Activated CD4-positive, CD25-positive, alpha-beta regulatory T cell (primary cell): ENCODE results near the gene PAX7.
"Not testable (repeated sequence)": the region's sequence is repeated elsewhere in the genome, so short reads cannot be mapped to it uniquely, and the experiment has no call there.

ENCODE experiments used
- DNase-seq, 4 experiments: peaks; one replicate each; lab custom pipeline; 2025; lab: John Stamatoyannopoulos, UW

Gene PAX7

DNA sequence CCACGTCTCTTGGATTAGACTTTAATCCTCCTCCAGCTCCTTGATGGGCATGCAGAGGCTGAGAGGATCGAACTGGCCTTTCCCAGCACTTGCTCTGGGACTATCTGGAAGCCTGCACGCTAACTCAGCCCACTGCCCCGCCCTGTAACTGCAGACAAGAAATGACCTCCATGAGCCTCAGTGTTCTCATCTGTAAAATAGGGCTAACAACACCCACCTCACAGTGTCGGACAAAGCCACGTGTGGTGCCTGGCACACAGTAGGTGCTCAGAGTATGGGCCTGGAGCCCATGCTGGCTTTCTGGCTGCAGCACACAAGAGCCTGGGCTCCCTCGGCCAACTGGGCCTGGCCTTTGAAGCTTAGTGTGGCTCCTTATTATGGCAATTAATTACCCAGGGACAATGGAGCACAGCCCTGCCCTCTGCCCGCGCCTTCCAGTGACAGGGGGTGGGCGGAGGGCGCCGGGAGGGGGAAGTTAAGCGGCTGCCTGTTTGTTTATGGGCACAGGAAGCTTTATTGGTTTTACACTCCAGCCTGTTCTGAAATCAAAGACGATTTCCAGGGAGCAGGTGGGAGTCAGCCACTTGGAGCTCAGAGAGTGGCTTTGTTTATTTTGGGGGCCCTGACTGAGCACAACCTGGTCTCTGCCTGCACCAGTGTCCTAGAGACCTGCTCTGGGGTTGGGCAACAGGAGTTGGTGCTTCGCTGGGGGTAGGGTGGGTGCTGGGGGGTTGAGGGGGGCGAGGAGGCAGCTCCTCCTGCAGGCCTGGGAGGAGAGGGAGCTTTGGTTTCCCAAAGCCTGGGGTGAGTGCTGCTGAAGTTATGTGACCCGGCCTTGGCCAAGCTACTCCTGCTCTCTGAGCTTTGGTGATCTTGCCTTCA is 31.0 kb downstream of the PAX7 start:
- no peak for DNase-seq

DNA sequence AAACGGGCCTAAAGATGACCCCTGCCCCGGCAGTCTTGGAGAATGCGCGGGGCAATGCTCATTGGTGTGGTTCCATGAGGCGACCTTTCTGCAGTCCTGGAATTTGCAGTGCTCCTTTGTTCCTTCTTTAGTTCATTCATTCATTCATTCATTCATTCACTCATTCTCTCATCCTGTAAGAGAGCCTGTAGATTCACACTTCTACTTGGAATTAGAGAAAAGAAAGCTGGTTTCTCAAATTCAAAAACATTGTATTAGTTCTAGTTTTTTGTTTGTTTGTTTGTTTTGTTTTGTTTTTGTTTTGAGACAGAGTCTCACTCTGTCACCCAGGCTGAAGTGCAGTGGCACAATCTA is 31.6 kb downstream of the PAX7 start:
- no peak for DNase-seq

DNA sequence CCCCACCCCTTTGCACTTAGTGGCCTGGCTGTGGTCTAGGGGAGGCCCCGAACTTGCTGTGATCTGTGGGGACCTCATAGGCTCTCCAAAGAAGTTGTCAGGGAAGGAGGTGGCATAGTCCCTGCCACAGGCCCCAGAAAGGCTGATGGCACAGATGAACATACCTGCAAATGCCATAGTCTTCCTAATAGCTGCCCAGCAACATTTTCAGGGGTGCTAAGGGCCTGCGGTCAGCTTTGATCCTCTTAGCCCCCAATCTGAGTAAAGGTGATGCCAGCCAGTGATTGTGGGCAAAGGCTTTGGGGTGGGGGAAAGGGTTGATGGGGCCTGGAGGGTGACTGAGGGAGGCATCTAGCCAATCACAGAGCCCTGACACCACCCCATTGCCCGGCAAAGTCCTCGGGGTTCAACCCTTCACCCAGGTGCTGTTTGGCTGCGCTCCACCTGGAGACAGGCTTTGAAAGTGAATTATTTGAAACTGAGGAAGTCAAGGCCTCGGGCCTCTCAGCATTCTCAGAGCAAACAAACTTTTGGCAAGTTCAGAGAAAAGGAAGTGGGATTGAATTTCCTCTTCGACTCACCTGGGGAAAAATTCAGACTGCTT is 35.8 kb downstream of the PAX7 start:
- no peak for DNase-seq

DNA sequence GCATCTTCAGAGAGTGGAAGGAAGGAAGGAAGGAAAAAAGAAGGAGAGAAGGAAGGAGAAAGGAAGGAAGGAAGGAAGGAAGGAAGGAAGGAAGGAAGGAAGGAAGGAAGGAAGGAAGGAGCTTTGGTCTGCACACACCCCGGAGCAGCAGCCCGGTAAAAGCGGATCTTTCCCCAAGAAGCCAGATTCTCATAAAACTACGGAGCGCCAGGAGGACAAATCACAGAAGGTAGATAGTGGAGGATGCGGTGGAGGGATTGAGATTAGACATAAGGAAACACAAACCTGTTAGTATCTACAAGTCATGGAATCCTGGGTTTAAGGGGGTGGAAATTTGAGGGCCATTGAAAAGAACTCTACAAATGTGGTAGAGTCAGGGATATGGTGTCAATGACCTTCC is 36.7 kb downstream of the PAX7 start:
- no peak for DNase-seq

DNA sequence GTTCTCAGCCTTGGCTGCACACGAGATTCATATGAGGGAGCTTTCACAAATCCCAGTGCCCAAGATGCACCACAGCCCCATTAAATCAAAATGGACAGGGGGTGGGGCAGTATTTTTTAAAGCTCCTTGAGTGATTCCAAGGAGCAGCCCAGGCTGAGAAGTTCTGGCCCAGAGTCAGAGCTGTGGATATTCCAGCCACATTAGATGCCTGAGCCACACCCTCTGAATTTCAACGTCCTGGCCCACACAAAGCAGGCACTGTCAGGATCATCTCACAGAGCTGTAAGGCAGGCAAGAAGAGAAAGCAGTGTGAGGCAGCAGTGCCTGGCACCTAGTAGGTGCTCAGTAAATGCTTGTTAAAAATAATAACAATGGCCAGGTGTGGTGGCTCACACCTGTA is 37.4 kb downstream of the PAX7 start:
- no peak for DNase-seq

DNA sequence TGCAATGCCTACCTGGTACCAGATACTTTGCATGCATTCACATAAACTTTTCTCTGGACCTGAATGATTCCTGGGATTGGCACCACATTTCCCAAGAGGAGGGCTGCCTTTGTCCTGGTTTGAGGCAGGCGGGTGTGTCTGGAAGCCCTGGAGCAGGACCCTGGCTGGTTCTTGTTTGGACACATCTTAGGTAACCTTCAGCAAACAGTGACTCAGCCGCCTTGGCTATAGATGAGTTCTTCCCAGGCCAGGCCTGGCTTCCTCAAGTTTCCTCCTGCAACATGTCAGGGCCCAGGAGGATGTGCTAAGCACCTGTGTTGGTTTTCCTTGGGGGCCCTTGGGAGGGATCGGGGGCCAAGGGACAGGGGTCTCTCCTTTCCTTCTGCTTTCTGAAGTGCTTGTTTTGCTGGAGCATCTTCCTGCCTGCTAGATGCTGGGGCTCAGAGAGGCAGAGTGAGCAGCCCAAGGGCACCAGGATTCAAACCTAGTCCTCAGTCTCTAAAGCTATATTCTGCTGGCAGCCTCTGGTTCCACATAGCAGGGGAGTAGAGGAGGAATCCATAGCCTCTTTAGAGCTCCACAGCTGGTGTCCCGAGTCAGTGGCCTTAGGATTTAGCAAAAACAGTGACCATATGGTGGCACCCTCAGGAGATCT is 38.2 kb downstream of the PAX7 start:
- DNase-seq, result no peak

DNA sequence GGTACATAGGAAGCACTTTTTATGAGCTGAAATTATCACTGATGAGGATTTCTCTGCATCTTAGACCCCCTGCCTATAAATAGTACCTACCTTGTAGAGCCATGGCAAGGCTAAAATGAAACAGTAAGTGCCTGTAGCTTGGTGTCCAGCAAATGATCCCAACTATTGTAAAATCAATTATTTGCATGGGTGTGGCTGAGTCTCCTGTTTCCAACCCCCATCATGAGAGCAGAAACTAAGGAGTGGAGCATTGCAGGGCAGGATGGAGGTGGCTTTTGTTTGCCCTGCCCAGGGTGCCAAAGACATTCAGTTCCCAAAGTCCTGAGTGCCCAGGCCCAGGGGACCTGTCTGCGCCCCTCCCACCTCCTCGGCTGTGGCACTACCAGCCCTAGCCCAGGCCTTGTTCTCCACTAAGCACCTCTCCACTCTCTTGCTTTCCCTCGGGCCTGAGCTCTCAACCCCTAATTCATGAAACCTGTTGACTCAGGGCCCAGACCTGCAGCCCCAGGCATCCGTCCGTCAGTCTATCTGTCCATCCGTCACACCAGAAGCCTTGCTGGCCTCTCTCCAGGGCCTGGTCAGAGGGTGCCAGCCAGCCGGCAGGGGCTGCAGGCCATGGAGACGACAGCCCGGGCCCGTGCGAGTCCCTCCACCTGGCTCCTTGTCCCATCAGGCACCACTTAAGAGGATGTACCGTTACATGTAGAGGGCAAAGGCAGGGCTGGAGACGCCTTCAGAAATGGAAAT is 39.6 kb downstream of the PAX7 start:
- DNase-seq, result no peak

DNA sequence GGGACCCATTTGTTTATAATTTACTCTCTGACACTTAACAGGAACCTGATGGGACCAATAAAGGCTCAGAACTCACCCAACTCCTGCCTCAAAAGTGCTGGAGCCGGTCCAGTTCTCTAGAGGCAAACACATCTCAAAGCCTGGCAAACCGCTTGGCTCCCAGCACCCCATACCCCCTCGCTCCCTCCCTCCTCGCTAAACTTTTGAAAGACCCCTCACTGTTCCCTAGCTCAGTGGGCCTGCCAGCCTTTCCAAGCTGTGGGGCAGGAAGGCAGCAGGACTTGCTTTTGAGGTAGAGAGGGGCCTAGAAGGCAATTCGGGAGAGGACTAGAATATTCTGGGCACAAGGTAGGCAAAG is 40.2 kb downstream of the PAX7 start:
- DNase-seq, result no peak

DNA sequence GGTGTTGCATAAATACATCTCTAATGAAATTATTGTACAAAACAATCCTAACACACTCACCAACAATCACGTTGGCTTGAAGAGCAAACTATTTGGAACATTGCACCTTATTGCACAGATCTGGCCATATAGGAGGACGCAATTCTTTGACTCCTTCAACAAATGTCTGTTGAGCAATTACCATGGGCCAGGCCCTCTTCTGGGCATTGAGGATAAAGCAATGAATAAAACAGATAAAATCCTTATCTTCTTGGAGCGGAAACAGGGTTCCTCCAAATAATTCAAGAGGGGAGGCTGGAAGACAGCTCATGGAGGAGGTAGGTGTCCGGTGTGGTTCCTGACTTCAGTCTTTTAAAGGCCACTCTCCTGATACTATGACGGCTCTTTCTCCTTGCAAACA is 43.3 kb downstream of the PAX7 start:
- DNase-seq, result no peak

DNA sequence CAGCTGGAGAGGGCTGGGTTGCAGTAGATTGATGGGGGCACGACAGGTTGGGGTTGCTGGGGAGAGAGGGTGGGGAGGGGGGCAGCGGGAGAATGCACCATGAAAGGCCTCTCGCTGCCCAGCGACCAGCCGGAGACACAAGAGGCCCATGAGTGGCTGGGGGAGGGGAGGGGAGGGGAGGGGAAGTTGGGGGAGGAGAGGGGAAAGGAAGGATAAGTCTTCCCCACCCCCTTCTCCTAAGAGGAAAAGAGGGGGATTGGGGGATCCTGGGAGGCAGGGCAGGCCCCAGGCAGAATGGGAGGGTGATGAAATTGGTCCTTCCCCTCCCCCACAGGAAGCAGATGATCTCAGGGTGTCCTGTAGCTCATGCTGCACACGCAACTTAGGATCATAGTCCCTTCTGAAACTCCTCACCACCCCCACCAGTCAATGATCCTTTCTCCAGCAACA is 45.7 kb downstream of the PAX7 start:
- DNase-seq, result no peak

DNA sequence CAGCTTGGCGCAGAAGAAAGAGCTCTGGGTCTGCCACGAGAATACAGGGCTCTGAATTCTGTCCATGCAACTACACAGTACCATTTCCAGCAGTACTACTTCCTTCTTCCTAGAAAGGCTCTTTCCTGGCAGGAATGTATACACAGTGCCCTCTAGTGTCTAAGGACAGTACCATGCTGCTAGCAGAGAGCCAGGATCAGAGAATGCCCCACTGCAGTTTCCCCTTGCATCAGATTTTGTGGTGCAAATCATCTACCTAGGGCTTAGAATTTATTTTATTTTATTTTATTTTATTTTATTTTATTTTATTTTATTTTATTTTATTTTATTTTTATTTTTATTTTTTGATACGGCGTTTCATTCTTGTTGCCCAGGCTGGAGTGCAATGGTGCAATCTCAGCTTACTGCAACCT is 50.8 kb downstream of the PAX7 start:
- no peak for DNase-seq

DNA sequence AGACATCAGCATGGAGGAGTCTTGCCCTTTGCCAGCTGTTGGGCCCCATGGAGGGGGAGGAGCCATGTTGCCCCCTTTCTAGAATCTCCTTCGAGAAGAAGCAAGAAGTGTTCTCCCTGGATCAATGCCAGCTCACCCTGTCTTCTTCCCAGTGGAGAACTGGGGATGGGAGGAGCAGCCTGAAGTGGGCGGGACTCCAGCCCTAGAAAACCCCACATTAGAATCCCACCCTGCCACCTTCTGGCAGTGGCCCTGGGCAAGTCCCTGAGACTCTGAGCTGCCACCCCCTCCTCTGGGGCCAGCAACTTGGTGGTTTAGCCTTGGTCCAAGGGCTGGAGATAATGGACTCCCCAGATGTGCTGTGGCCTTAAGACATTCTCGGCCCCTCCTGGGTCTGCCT is 51.7 kb downstream of the PAX7 start:
- no peak for DNase-seq

DNA sequence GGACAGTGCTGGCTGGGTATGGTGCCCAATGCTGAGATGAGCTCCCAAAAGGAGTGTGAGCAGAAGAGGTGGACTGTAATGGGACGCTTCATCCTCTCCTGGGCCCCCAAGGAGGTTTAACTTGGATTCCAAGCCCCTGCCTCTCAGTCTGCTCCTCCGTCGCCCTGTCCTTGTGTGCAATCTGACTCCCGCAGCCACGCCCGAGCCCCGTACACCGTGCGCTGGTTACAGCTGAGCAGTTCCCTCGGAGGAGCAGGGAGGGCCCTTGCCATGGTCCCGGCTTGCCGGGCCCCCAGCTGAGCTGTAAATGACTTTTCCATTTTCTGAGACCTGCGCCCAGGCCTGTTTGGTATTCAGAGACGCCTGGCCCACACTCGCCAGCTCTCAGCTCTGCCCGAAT is 53.7 kb downstream of the PAX7 start:
- DNase-seq, result no peak

DNA sequence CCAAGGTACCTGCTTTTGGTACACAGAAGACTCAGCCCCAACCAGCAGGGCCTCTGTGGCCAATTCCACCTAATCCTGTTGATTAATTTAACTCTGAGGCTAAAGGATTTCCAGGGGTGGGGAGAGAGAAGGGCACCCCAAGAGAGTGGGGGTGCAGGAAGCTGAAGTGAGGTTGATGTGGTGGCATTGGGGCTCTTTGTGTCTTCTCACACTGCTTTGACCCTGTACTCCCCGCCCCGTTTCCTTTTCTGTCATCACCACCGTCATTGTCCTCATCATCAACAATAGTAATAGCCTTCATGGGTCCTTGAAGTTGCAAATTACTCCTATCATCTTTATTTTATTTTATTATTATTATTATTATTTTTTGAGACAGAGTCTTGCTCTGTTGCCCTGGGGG is 55.9 kb downstream of the PAX7 start:
- DNase-seq, result no peak

DNA sequence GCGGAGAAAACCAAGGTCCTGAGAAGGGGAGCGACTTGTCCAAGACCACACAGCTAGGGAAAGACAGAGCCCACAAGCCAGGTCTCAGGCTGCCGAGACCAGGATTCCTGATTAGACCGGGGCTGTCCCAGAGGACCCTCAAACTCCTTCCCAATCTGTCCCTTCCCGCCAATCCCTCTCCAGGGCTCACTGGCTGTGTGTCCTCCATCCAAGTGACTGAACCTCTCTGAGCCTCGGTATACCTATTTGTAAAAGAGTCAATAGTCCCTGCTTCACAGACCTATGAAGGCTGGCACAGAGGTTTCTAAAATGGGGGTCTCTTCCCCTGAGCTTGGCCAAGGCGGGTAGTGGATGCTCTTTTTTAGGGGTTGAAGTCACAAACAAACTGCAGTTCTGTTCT is 56.6 kb downstream of the PAX7 start:
- no peak for DNase-seq

DNA sequence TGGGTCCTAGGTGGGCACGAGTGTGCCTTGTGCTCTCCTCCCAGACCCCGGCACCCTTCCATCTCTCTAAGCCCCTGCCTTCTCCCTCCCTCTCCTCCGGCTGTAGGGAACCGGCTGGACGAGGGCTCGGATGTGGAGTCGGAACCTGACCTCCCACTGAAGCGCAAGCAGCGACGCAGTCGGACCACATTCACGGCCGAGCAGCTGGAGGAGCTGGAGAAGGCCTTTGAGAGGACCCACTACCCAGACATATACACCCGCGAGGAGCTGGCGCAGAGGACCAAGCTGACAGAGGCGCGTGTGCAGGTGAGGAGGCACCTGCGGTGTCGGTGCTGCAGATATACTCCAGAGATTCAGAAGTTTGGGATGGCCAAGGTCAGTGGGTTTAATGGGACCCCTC is 61.0 kb downstream of the PAX7 start:
- no peak for DNase-seq

DNA sequence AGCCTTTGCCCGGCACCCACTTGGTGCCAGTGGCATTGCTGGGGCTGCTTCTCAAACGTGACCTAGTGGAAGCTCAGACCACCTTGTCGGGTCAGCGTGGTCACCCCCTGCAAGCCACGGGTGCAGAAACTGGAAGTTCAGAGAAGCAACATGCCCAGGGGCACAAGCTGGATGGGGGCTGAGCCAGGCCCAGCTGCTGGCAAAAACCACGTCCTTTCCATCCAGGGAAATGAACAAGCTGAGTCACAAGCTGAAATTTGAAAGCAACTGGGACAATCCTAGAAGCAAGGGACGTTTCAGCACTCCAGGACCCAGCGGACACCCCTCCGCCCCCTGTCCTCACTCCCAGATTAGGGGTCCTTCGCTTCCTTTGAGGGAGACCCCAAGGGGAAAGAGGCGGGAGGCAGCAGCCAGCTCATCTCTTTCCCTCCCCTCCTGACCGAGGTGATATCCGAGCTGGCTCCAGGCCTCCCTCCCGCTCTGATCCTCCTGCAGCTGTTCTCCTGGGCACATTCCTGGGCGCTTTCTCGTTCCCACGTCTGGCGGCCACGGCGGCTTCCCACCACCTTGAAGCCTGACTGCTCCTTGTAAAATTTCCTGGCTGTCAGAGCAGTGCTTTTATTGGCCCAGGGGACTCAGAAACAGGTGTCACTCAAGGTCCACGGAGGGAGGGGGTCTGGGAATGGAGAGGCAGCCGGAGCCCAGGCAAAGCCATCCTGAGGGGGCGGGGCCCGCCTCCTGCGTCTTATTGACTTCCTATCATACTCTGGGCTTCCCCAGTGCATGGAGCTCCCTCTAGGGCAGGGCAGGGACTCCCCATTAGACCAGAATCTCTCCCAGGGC is 62.8 kb downstream of the PAX7 start:
- no peak for DNase-seq

DNA sequence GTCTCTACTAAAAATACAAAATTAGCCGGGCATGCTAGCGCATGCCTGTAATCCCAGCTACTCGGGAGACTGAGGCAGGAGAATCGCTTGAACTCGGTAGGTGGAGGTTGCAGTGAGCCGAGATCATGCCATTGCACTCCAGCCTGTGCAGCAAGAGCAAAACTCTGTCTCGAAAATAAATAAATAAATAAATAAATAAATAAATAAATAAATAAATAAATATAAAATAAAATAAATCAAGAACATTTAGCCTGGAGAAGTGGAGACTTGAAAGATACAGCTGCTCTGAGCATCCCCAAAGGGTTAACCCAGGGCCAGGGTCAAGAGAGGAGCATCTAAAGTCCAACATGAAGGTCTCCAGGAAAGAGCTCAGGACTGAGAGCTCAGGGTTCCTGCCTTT is 63.6 kb downstream of the PAX7 start:
- not testable (repeated sequence) for DNase-seq

DNA sequence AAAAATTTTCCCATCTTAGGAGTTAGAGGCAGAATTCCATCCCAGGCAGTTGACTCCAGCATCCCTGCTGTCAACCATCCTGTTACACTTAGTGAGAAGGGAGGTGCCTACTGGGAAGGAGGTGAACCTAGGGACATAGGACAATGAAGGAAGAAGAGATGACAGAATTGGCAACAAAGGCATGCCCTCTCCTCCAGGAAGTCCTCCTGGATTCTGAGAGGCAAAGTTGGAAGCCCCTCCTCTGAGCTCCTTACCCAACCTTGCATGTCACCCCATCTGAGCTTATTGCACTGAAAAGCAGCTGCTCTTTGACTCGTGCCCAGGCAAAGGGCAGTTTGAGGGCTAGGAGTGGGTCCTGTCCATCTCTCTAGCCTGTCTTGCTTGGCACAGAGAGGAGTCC is 66.9 kb downstream of the PAX7 start:
- no peak for DNase-seq

DNA sequence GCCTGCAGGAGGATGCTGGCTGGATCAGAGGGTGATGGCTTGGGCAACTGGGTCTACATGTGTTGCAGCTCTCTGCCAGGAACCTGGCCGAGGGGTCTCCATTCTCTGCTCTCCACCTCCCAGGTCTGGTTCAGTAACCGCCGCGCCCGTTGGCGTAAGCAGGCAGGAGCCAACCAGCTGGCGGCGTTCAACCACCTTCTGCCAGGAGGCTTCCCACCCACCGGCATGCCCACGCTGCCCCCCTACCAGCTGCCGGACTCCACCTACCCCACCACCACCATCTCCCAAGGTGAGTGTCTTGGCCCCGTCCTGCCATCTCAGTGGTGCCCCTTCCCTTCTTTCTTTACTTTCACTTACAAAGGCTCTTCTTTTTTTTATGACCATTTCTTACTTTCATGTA is 69.9 kb downstream of the PAX7 start:
- DNase-seq, result no peak

DNA sequence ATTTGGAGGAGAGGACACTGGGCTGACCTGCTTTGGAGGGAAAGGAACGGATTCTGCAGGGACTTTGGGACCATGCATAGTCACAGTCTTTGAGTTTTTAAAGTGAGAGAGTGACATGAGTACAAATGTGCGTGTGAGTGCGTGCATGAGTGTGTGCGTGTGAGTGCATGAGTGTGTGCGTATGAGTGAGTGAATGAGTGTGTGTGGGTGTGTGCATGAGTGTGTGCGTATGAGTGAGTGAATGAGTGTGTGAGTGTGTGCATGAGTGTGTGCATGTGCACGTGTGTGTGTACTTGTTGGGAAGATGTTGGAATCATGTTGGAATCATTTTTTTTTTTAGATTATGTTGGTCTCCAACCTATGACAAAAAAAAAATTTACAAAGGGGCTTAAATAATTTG is 70.5 kb downstream of the PAX7 start:
- DNase-seq, result no peak
